H9 (cell line): ENCODE results near the gene NUDT7. TPM values are rescaled to one million over a fixed set of nuclear protein-coding genes. Genes with fewer than 3 reads are reported as not detected.

Experiments used
- DNase-seq: peaks from one replicate; pipeline ENCODE4 v3.0.0-alpha.2; 2017
- H2AFZ ChIP-seq: one replicate; pipeline ENCODE4 v1.6.1; 2013; ENCODE audit warnings: mild to moderate bottlenecking, low read length, control low read depth, moderate library complexity
- H2AK5ac ChIP-seq: 2 replicates; pipeline ENCODE4 v1.6.1; 2013; ENCODE audit warnings: low read length, control low read depth, mixed read lengths; ENCODE audit not compliant: insufficient read length
- H2BK120ac ChIP-seq: one replicate; pipeline ENCODE4 v1.6.1; 2013; ENCODE audit warnings: low read depth, mild to moderate bottlenecking, low read length, control low read depth, inconsistent platforms; ENCODE audit not compliant: poor library complexity, severe bottlenecking
- H2BK12ac ChIP-seq: 2 replicates; pipeline ENCODE4 v1.6.1; 2013; ENCODE audit warnings: low read length, control low read depth, mixed read lengths, low read depth; ENCODE audit not compliant: insufficient read length
- H2BK15ac ChIP-seq: 2 replicates; pipeline ENCODE4 v1.6.1; 2013; ENCODE audit warnings: low read depth, low read length, control low read depth
- H2BK20ac ChIP-seq: one replicate; pipeline ENCODE4 v1.6.1; 2013; ENCODE audit warnings: low read depth, mild to moderate bottlenecking, low read length, control low read depth, inconsistent platforms; ENCODE audit not compliant: poor library complexity, severe bottlenecking
- H2BK5ac ChIP-seq: 2 replicates; pipeline ENCODE4 v1.6.1; 2013; ENCODE audit warnings: low read length, control low read depth, mixed read lengths; ENCODE audit not compliant: insufficient read length
- H3K14ac ChIP-seq: 2 replicates; pipeline ENCODE4 v1.6.1; 2013; ENCODE audit warnings: low read length, control low read depth; ENCODE audit not compliant: insufficient read depth
- H3K18ac ChIP-seq: 2 replicates; pipeline ENCODE4 v1.6.1; 2013; ENCODE audit warnings: low read depth, mild to moderate bottlenecking, mixed read lengths, low read length, control low read depth; ENCODE audit not compliant: insufficient read length
- H3K23ac ChIP-seq: 2 replicates; pipeline ENCODE4 v1.6.1; 2013; ENCODE audit warnings: low read length, control low read depth, mixed read lengths, low read depth; ENCODE audit not compliant: insufficient read length
- H3K23me2 ChIP-seq: 2 replicates; pipeline ENCODE4 v1.6.1; 2013; ENCODE audit warnings: low read depth, mild to moderate bottlenecking, mixed read lengths, low read length, control low read depth; ENCODE audit not compliant: insufficient read length, poor library complexity, severe bottlenecking
- H3K27ac ChIP-seq: 2 replicates; pipeline ENCODE4 v1.5.1; 2013; ENCODE audit warnings: low read length, control low read depth, mixed read lengths, low read depth; ENCODE audit not compliant: insufficient read length
- H3K27me3 ChIP-seq: 2 replicates; pipeline ENCODE4 v1.6.1; 2013; ENCODE audit warnings: low read length, control low read depth, inconsistent platforms; ENCODE audit not compliant: insufficient read depth
- H3K4ac ChIP-seq: 2 replicates; pipeline ENCODE4 v1.6.1; 2013; ENCODE audit warnings: low read depth, mild to moderate bottlenecking, control low read depth, inconsistent platforms, low read length, moderate library complexity
- H3K4me1 ChIP-seq: 2 replicates; pipeline ENCODE4 v1.6.1; 2013; ENCODE audit warnings: low read length, control low read depth, inconsistent platforms; ENCODE audit not compliant: insufficient read depth
- H3K4me2 ChIP-seq: 2 replicates; pipeline ENCODE4 v1.6.1; 2013; ENCODE audit warnings: low read length, control low read depth, mixed read lengths; ENCODE audit not compliant: insufficient read length, insufficient read depth
- H3K56ac ChIP-seq: 2 replicates; pipeline ENCODE4 v1.6.1; 2013; ENCODE audit warnings: low read depth, mild to moderate bottlenecking, mixed read lengths, low read length, control low read depth; ENCODE audit not compliant: insufficient read length
- H3K79me1 ChIP-seq: 2 replicates; pipeline ENCODE4 v1.6.1; 2013; ENCODE audit warnings: low read depth, mild to moderate bottlenecking, moderate library complexity, low read length, control low read depth, inconsistent platforms; ENCODE audit not compliant: insufficient read depth, poor library complexity, severe bottlenecking
- H3K79me2 ChIP-seq: 2 replicates; pipeline ENCODE4 v1.6.1; 2013; ENCODE audit warnings: low read length, control low read depth, inconsistent platforms; ENCODE audit not compliant: insufficient read depth
- H3K9ac ChIP-seq: 2 replicates; pipeline ENCODE4 v1.6.1; 2013; ENCODE audit warnings: low read length, control low read depth, mixed read lengths; ENCODE audit not compliant: insufficient read length; ENCODE audit errors: extremely low read depth
- H3K9me3 ChIP-seq: one replicate; pipeline ENCODE4 v1.6.1; 2013; ENCODE audit warnings: low read depth, low read length, inconsistent platforms; ENCODE audit not compliant: control insufficient read depth
- H3T11ph ChIP-seq: one replicate; pipeline ENCODE4 v1.6.1; 2013; ENCODE audit warnings: mild to moderate bottlenecking, low read length, control low read depth, inconsistent platforms
- H4K20me1 ChIP-seq: one replicate; pipeline ENCODE4 v1.6.1; 2013; ENCODE audit not compliant: control insufficient read depth, insufficient read length, insufficient read depth
- H4K5ac ChIP-seq: 2 replicates; pipeline ENCODE4 v1.6.1; 2013; ENCODE audit warnings: low read depth, mild to moderate bottlenecking, mixed read lengths, low read length, control low read depth; ENCODE audit not compliant: insufficient read length
- H4K8ac ChIP-seq: replicated peaks from 2 replicates; pipeline ENCODE4 v1.6.1; 2013; ENCODE audit warnings: low read length, control low read depth, mixed read lengths, low read depth; ENCODE audit not compliant: insufficient read length
- H4K91ac ChIP-seq: 2 replicates; pipeline ENCODE4 v1.6.1; 2013; ENCODE audit warnings: low read depth, mild to moderate bottlenecking, moderate library complexity, mixed read lengths, low read length, control low read depth; ENCODE audit not compliant: insufficient read length
- H3K27ac Mint-ChIP-seq, 3 experiments: 2 replicates in 2 of 3; 3 replicates in 1 of 3; pipeline ENCODE4 v1.8.0; 2020 to 2021; ENCODE audit warnings: mixed read lengths in 3 of 3, mild to moderate bottlenecking in 1 of 3, moderate library complexity in 1 of 3
- H3K27me3 Mint-ChIP-seq: 2 replicates; pipeline ENCODE4 v1.8.0; 2021; ENCODE audit warnings: low read depth, mild to moderate bottlenecking, moderate library complexity, mixed read lengths
- H3K36me3 Mint-ChIP-seq, 3 experiments: 2 replicates in 2 of 3; 3 replicates in 1 of 3; pipeline ENCODE4 v1.8.0; 2020 to 2021; ENCODE audit warnings: low read depth in 3 of 3, mixed read lengths in 3 of 3; ENCODE audit not compliant: insufficient read depth in 1 of 3
- H3K4me1 Mint-ChIP-seq, 2 experiments: 2 replicates each; pipeline ENCODE4 v1.8.0; 2020; ENCODE audit warnings: mixed read lengths in 2 of 2
- H3K4me3 Mint-ChIP-seq, 2 experiments: 2 replicates in 1 of 2; 3 replicates in 1 of 2; pipeline ENCODE4 v1.8.0; 2020 to 2021; ENCODE audit warnings: mild to moderate bottlenecking in 2 of 2, mixed read lengths in 2 of 2, moderate library complexity in 1 of 2
- H3K9me3 Mint-ChIP-seq, 2 experiments: 2 replicates in 1 of 2; 3 replicates in 1 of 2; pipeline ENCODE4 v1.8.0; 2020; ENCODE audit warnings: mild to moderate bottlenecking in 2 of 2, mixed read lengths in 2 of 2, moderate library complexity in 1 of 2
- WGBS: extraction: QIAGEN DNeasy Blood & Tissue Kit; methylation state at CpG from one replicate; pipeline ENCODE4 v1.1.7; 2013; ENCODE audit warnings: missing lambda C conversion rate, low lambda C conversion rate, mixed read lengths; ENCODE audit not compliant: insufficient read length; ENCODE audit errors: extremely low coverage; 5-methylcytosine and 5-hydroxymethylcytosine counted together
- total RNA-seq: library from RNA; stranded (reverse); gene quantifications from 2 replicates; pipeline ENCODE4 v1.2.1, GENCODE V29; 2021
- TF ChIP-seq, protein P1 (sequence below): fragments of 200-600 bp; sonication (generic); conservative IDR thresholded peaks from 3 replicates; pipeline ENCODE4 v1.8.0; 2021; ENCODE audit warnings: antibody characterized with exemption, mild to moderate bottlenecking

Gene NUDT7
- total RNA-seq, 1 experiment from 2014 or later, result 6.8 TPM

GRCh38 chr16:77767826-77768225 lies 45.5 kb downstream of the NUDT7 start:
- no peaks in the 10 kb centered on the region for H3K23me2 ChIP-seq
- H2BK5ac ChIP-seq, result no peak overlapping the region
- no peak for DNase-seq
- H3K36me3 Mint-ChIP-seq, result no peaks in the 10 kb centered on the region
- TF ChIP-seq, protein P1, sequence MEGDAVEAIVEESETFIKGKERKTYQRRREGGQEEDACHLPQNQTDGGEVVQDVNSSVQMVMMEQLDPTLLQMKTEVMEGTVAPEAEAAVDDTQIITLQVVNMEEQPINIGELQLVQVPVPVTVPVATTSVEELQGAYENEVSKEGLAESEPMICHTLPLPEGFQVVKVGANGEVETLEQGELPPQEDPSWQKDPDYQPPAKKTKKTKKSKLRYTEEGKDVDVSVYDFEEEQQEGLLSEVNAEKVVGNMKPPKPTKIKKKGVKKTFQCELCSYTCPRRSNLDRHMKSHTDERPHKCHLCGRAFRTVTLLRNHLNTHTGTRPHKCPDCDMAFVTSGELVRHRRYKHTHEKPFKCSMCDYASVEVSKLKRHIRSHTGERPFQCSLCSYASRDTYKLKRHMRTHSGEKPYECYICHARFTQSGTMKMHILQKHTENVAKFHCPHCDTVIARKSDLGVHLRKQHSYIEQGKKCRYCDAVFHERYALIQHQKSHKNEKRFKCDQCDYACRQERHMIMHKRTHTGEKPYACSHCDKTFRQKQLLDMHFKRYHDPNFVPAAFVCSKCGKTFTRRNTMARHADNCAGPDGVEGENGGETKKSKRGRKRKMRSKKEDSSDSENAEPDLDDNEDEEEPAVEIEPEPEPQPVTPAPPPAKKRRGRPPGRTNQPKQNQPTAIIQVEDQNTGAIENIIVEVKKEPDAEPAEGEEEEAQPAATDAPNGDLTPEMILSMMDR, result no peak
- no peaks in the 10 kb centered on the region for H4K20me1 ChIP-seq
- H4K91ac ChIP-seq, result no peak overlapping the region
- no peak overlapping the region for H4K5ac ChIP-seq
- H3K27me3 Mint-ChIP-seq, result peaks cover 2% of the 10 kb centered on the region; the same call in 1 of the 2 replicates
- no peaks in the 10 kb centered on the region for H3K4me1 ChIP-seq
- no peak overlapping the region for H2AK5ac ChIP-seq
- no peak overlapping the region for H3K18ac ChIP-seq
- H2BK15ac ChIP-seq, result no peak overlapping the region
- no peaks in the 10 kb centered on the region for H3K9me3 Mint-ChIP-seq
- H3K4me3 Mint-ChIP-seq, result no peak overlapping the region
- H4K8ac ChIP-seq, result no peak overlapping the region
- H3K4me2 ChIP-seq, result no peak overlapping the region
- H3K27me3 ChIP-seq, result no peaks in the 10 kb centered on the region
- H2BK20ac ChIP-seq, result no peak overlapping the region
- no peak overlapping the region for H3K27ac ChIP-seq
- no peak overlapping the region for H3K4ac ChIP-seq
- H2BK120ac ChIP-seq, result no peak overlapping the region
- no peak overlapping the region for H3K9ac ChIP-seq
- no peak overlapping the region for H3T11ph ChIP-seq
- no peak overlapping the region for H3K23ac ChIP-seq
- no peak overlapping the region for H3K14ac ChIP-seq
- H3K4me1 Mint-ChIP-seq, result no peaks in the 10 kb centered on the region
- no peaks in the 10 kb centered on the region for H3K79me2 ChIP-seq
- no peak overlapping the region for H2AFZ ChIP-seq
- no peak overlapping the region for H2BK12ac ChIP-seq
- no peaks in the 10 kb centered on the region for H3K9me3 ChIP-seq
- H3K79me1 ChIP-seq, result no peaks in the 10 kb centered on the region
- H3K27ac Mint-ChIP-seq, result no peak overlapping the region
- WGBS, result no CpG with 5 or more reads among the region's 3 CpGs
- no peak overlapping the region for H3K56ac ChIP-seq
